Measurements from ENCODE around the gene KRT78.

Gene KRT78

GRCh38 chr12:52879394-52880351 is 30.9 kb upstream of the KRT78 start:
- H3K9me3 ChIP-seq (ENCODE audit: control insufficient read depth, insufficient read depth, low read length) = no peaks in the 10 kb centered on the region
- no peak overlapping the region for H3K4me3 ChIP-seq (ENCODE audit: low read length)
- no peaks in the 10 kb centered on the region for H4K20me1 ChIP-seq (ENCODE audit: control insufficient read depth, insufficient read depth, low read depth, low read length)
- peaks cover under 1% of the 10 kb centered on the region for H3K27me3 ChIP-seq (ENCODE audit: control insufficient read depth, low read length)
- H3K9me2 ChIP-seq (replicated peaks; ENCODE audit: control insufficient read depth, low read length) = no peaks in the 10 kb centered on the region
- H3K27ac ChIP-seq (ENCODE audit: low read depth, low read length) = no peak overlapping the region
- H3K36me3 ChIP-seq (ENCODE audit: control insufficient read depth, low read length) = no peaks in the 10 kb centered on the region
- no peaks in the 10 kb centered on the region for H3K79me2 ChIP-seq (ENCODE audit: control insufficient read depth, low read length)
- no peaks in the 10 kb centered on the region for H3F3A ChIP-seq (ENCODE audit: control insufficient read depth, insufficient read depth)
- H3K4me2 ChIP-seq (ENCODE audit: low read length) = peak overlapping the region; percentile 29; the same call in 1 of the 2 replicates
- peaks cover 20% of the 10 kb centered on the region for H3K4me1 ChIP-seq (ENCODE audit: control insufficient read depth, low read length)
- TF ChIP-seq CTCF (IDR thresholded peaks at IDR 0.05; ENCODE audit: low read depth, low read length, poor library complexity, severe bottlenecking) (peak; percentile 77), EZH2phosphoT487 (IDR thresholded peaks at IDR 0.05; ENCODE audit: borderline replicate concordance, low read length) (no peak)

DNA sequence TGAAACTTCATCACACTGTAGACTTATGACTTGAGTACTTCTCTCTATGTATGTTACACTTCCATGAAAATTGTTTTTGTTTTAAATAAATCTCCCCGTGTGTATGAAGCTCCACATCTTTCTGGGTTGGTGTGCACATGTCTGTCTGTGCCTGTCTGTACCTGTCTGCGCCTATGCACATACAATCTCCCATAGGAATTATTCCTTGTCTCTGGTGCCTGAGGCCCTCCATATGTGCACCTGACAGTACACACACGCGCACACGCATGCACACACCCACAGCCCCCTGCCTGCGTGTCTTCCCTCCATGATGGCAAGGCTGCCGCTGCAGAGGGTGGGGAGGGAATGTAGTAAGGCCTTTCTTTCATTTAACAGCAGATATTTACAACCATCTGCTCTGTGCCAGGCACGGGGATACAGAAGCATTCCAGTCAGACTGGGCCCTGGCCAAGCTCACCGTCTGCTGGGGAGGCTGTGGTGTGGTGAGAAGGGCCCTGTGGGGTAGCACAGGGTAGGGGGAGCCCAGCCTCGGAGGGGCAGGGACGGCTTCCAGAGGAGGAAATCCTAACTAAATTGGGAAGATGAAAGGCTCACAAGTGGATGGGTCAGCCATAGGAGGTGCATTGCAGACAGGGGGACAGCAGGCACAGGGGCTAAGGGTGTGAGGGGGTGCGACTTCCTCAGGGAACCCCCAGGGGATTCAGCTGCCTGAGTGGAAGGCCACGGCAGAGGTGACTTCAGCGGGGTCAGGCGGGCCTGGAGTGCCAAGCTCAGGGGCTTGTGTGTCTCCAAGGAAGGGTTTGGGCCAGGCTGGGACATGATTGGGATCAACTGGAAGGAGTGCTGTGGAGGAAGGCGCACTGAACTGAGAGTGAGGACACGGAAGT is 30.0 kb upstream of the KRT78 start:
- H3K9me3 ChIP-seq (ENCODE audit: control insufficient read depth, insufficient read depth, low read length) = no peaks in the 10 kb centered on the region
- no peaks in the 10 kb centered on the region for H3K79me2 ChIP-seq (ENCODE audit: control insufficient read depth, low read length)
- H3F3A ChIP-seq (ENCODE audit: control insufficient read depth, insufficient read depth) = no peaks in the 10 kb centered on the region
- no peaks in the 10 kb centered on the region for H3K36me3 ChIP-seq (ENCODE audit: control insufficient read depth, low read length)
- H3K9me2 ChIP-seq (replicated peaks; ENCODE audit: control insufficient read depth, low read length) = no peaks in the 10 kb centered on the region
- peaks cover 7% of the 10 kb centered on the region for H3K27me3 ChIP-seq (ENCODE audit: control insufficient read depth, low read length)
- H3K27ac ChIP-seq (ENCODE audit: low read depth, low read length) = peak overlapping the region; percentile 18
- H3K4me1 ChIP-seq (ENCODE audit: control insufficient read depth, low read length) = peaks cover 25% of the 10 kb centered on the region
- no peak overlapping the region for H3K4me2 ChIP-seq (ENCODE audit: low read length)
- no peak for TF ChIP-seq CTCF (IDR thresholded peaks at IDR 0.05; ENCODE audit: low read depth, low read length, poor library complexity, severe bottlenecking)
- TF ChIP-seq EZH2phosphoT487 (IDR thresholded peaks at IDR 0.05; ENCODE audit: borderline replicate concordance, low read length) = no peak
- no peak overlapping the region for H3K4me3 ChIP-seq (ENCODE audit: low read length)
- H4K20me1 ChIP-seq (ENCODE audit: control insufficient read depth, insufficient read depth, low read depth, low read length) = no peaks in the 10 kb centered on the region

DNA sequence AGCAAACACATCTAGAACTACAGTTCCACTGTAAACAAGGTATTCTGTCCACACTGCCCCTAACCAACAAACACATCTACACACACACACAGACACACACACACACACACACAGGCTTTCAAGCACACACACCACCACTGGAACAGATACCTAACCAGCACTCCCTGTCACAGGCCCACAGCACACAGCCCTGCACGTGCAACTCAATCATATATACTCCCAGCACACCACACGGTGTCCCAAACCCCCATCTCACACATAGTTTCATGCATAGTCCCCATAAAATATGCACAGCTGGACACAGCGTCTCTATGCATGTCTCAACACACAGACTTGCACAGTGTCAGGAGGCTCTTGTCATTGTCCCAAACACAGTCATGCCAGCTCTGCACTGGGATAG is 28.4 kb upstream of the KRT78 start:
- Histone ChIP-seq H3K4me3 (ENCODE audit: low read length) (no peak overlapping the region), H3K27ac (ENCODE audit: low read depth, low read length) (0 out of 2 replicates have a peak overlapping the region, but pooled peaks have one; percentile 7), H3K4me2 (ENCODE audit: low read length) (no peak overlapping the region), H3K9me3 (ENCODE audit: control insufficient read depth, insufficient read depth, low read length) (no peaks in the 10 kb centered on the region), H3K9me2 (replicated peaks; ENCODE audit: control insufficient read depth, low read length) (no peaks in the 10 kb centered on the region), H4K20me1 (ENCODE audit: control insufficient read depth, insufficient read depth, low read depth, low read length) (no peaks in the 10 kb centered on the region), H3K36me3 (ENCODE audit: control insufficient read depth, low read length) (no peaks in the 10 kb centered on the region), H3F3A (ENCODE audit: control insufficient read depth, insufficient read depth) (no peaks in the 10 kb centered on the region), H3K27me3 (ENCODE audit: control insufficient read depth, low read length) (peaks cover 15% of the 10 kb centered on the region), H3K4me1 (ENCODE audit: control insufficient read depth, low read length) (peaks cover 28% of the 10 kb centered on the region), H3K79me2 (ENCODE audit: control insufficient read depth, low read length) (no peaks in the 10 kb centered on the region)
- TF ChIP-seq CTCF (IDR thresholded peaks at IDR 0.05; ENCODE audit: low read depth, low read length, poor library complexity, severe bottlenecking) (no peak), EZH2phosphoT487 (IDR thresholded peaks at IDR 0.05; ENCODE audit: borderline replicate concordance, low read length) (no peak)
